ENCODE results near the gene CLDN4. TPM values are rescaled to one million over a fixed set of nuclear protein-coding genes. Genes with fewer than 3 reads are reported as not detected.
A peak's percentile ranks its signal among the peaks of the same experiment; 100 is the strongest.

CLDN4 gene
- total and polyA plus RNA-seq, 8 donors: 2.4 to 523 (median 18.9) TPM; not detected in 1

- H3K36me3 ChIP-seq: no peaks in the 10 kb centered on the region
- DNase-seq: no peak
- no peak overlapping the region for H3K27ac ChIP-seq
- no peak for TF ChIP-seq POLR2AphosphoS5 (IDR thresholded peaks at IDR 0.05)
- no peak for TF ChIP-seq POLR2A (IDR thresholded peaks at IDR 0.05)
- TF ChIP-seq CTCF (IDR thresholded peaks at IDR 0.05): no peak
- no peak for TF ChIP-seq EP300 (IDR thresholded peaks at IDR 0.05)
- H3K27me3 ChIP-seq: peaks cover 0 to 10% (median 0%) of the 10 kb centered on the region in 3 donors
- H3K4me3 ChIP-seq: no peak overlapping the region
- 87 to 91% (median 89%) methylated on average over 18 to 22 of the region's 22 CpGs for WGBS, 5 donors
- H3K9me3 ChIP-seq: no peaks in the 10 kb centered on the region
- intact Hi-C loops (cut with DNase I; ENCODE audit: low total_unique reads): no loop called here
- peaks cover 5 to 15% (median 10%) of the 10 kb centered on the region in 4 donors for H3K4me1 ChIP-seq
These were observed 9.2 kb downstream of the CLDN4 start for GRCh38 chr7:73839743-73840714.

- 90 to 94% (median 93%) methylated on average over 15 to 16 of the region's 16 CpGs for WGBS, 5 donors
- Histone ChIP-seq H3K36me3 (no peaks in the 10 kb centered on the region), H3K4me3 (no peak overlapping the region), H3K9me3 (no peaks in the 10 kb centered on the region), H3K27ac (no peak overlapping the region), H3K27me3 (peaks cover 0 to 10% (median 0%) of the 10 kb centered on the region in 3 donors), H3K4me1 (peaks cover 5 to 15% (median 10%) of the 10 kb centered on the region in 4 donors)
- TF ChIP-seq EP300 (IDR thresholded peaks at IDR 0.05): no peak
- no peak for TF ChIP-seq POLR2A (IDR thresholded peaks at IDR 0.05)
- no peak for TF ChIP-seq POLR2AphosphoS5 (IDR thresholded peaks at IDR 0.05)
- TF ChIP-seq CTCF (IDR thresholded peaks at IDR 0.05): no peak
- intact Hi-C loops (cut with DNase I; ENCODE audit: low total_unique reads): no loop called here
- DNase-seq: no peak
These were observed 10.1 kb downstream of the CLDN4 start for GRCh38 chr7:73840715-73841379.

- DNase-seq: no peak
- intact Hi-C loops (cut with DNase I; ENCODE audit: low total_unique reads): no loop called here
- peaks cover 5 to 15% (median 10%) of the 10 kb centered on the region in 4 donors for H3K4me1 ChIP-seq
- peak overlapping the region in 4 of 5 donors; percentile 44 to 78 (median 71) for H3K27ac ChIP-seq
- H3K4me3 ChIP-seq: peak overlapping the region; percentile 48 to 62 (median 60)
- TF ChIP-seq POLR2A (IDR thresholded peaks at IDR 0.05): no peak
- no peak for TF ChIP-seq POLR2AphosphoS5 (IDR thresholded peaks at IDR 0.05)
- TF ChIP-seq CTCF (IDR thresholded peaks at IDR 0.05): no peak
- TF ChIP-seq EP300 (IDR thresholded peaks at IDR 0.05): no peak
- no peaks in the 10 kb centered on the region for H3K36me3 ChIP-seq
- H3K27me3 ChIP-seq: peaks cover 0 to 10% (median 0%) of the 10 kb centered on the region in 3 donors
- no peaks in the 10 kb centered on the region for H3K9me3 ChIP-seq
- WGBS, 5 donors: 48 to 67% (median 54%) methylated on average over 8 to 15 of the region's 15 CpGs
These were observed 10.9 kb downstream of the CLDN4 start for GRCh38 chr7:73841689-73842066.

Measured in stomach (tissue), 9 donors.